Measurements from ENCODE around the gene ZNF333. TPM values are rescaled to one million over a fixed set of nuclear protein-coding genes. Genes with fewer than 3 reads are reported as not detected.
"Not testable (repeated sequence)": the region's sequence is repeated elsewhere in the genome, so short reads cannot be mapped to it uniquely, and the experiment has no call there.

The ZNF333 gene
- total and polyA plus RNA-seq, 9 donors, result 19.2 to 47.6 (median 31.4) TPM

- intact Hi-C loops (cut with DNase I), result no loop called here
- Histone ChIP-seq H3K9me3 (no peaks in the 10 kb centered on the region), H3K36me3 (no peaks in the 10 kb centered on the region), H3K27me3 (no peaks in the 10 kb centered on the region), H3K27ac (no peak overlapping the region), H3K4me3 (no peak overlapping the region), H3K4me1 (ENCODE audit: insufficient read depth) (no peaks in the 10 kb centered on the region)
- TF ChIP-seq POLR2A (IDR thresholded peaks at IDR 0.05), result no peak
- no peak for TF ChIP-seq CTCF (IDR thresholded peaks at IDR 0.05)
- WGBS, 3 donors, result 87 to 92% (median 89%) methylated on average over 2 of the region's 2 CpGs
- DNase-seq, result no peak
Measured at GRCh38 chr19:14762111-14762510, 72.3 kb downstream of the ZNF333 start.

GRCh38 chr19:14763497-14764145, 73.8 kb downstream of the ZNF333 start:
- no peaks in the 10 kb centered on the region for H3K36me3 ChIP-seq
- H3K27ac ChIP-seq, result no peak overlapping the region
- intact Hi-C loops (cut with DNase I), result no loop called here
- no peaks in the 10 kb centered on the region for H3K4me1 ChIP-seq (ENCODE audit: insufficient read depth)
- no peak for DNase-seq
- TF ChIP-seq CTCF (IDR thresholded peaks at IDR 0.05), result no peak
- no peak for TF ChIP-seq EP300 (IDR thresholded peaks at IDR 0.05)
- TF ChIP-seq POLR2A (IDR thresholded peaks at IDR 0.05), result no peak
- no peaks in the 10 kb centered on the region for H3K27me3 ChIP-seq
- WGBS, 3 donors, result 58 to 78% (median 69%) methylated on average over 4 of the region's 4 CpGs
- no peak overlapping the region for H3K4me3 ChIP-seq
- H3K9me3 ChIP-seq, result no peaks in the 10 kb centered on the region

- H3K4me3 ChIP-seq, result no peak overlapping the region
- no peaks in the 10 kb centered on the region for H3K27me3 ChIP-seq
- H3K27ac ChIP-seq, result no peak overlapping the region
- intact Hi-C loops (cut with DNase I), result no loop called here
- H3K36me3 ChIP-seq, result no peaks in the 10 kb centered on the region
- TF ChIP-seq POLR2A (IDR thresholded peaks at IDR 0.05), result no peak
- no peak for TF ChIP-seq CTCF (IDR thresholded peaks at IDR 0.05)
- TF ChIP-seq EP300 (IDR thresholded peaks at IDR 0.05), result no peak
- no peaks in the 10 kb centered on the region for H3K4me1 ChIP-seq (ENCODE audit: insufficient read depth)
- WGBS, 3 donors, result 78 to 82% (median 82%) methylated on average over 9 of the region's 9 CpGs
- DNase-seq, result no peak
- no peaks in the 10 kb centered on the region for H3K9me3 ChIP-seq
Measured at GRCh38 chr19:14764401-14764800, 74.6 kb downstream of the ZNF333 start.

GRCh38 chr19:14765403-14765802, 75.6 kb downstream of the ZNF333 start:
- intact Hi-C loops (cut with DNase I); H3K9me3 ChIP-seq; H3K27me3 ChIP-seq; H3K4me3 ChIP-seq; H3K36me3 ChIP-seq; H3K27ac ChIP-seq; H3K4me1 ChIP-seq (ENCODE audit: insufficient read depth); DNase-seq: not testable (repeated sequence)
- WGBS, 3 donors, result 75 to 87% (median 83%) methylated on average over 8 to 18 of the region's 18 CpGs

GRCh38 chr19:14765841-14766240, 76.0 kb downstream of the ZNF333 start:
- H3K4me3 ChIP-seq; H3K36me3 ChIP-seq; DNase-seq; H3K9me3 ChIP-seq; intact Hi-C loops (cut with DNase I); H3K4me1 ChIP-seq (ENCODE audit: insufficient read depth); H3K27ac ChIP-seq; H3K27me3 ChIP-seq: not testable (repeated sequence)
- WGBS, 3 donors, result 75 to 82% (median 76%) methylated on average over 15 of the region's 15 CpGs

Data from ovary (tissue), 9 donors.